OCI-LY1 (cell line): ENCODE data around the gene SP8.

ENCODE experiments used
- CTCF ChIP-seq: fragments of 200-600 bp; sonication (generic), shearing (Covaris generic); IDR thresholded peaks from 2 replicates; pipeline ENCODE4 v1.5.1; 2017; ENCODE audit warnings: mild to moderate bottlenecking, antibody characterized with exemption, low read length, moderate library complexity, mixed read lengths
- EZH2 ChIP-seq: fragments of 200-600 bp; sonication (generic), shearing (Covaris generic); IDR thresholded peaks from 2 replicates; pipeline ENCODE4 v1.8.0; 2017; ENCODE audit warnings: borderline replicate concordance, mixed run types, mild to moderate bottlenecking, antibody characterized with exemption, low read length, moderate library complexity, mixed read lengths

DNA sequence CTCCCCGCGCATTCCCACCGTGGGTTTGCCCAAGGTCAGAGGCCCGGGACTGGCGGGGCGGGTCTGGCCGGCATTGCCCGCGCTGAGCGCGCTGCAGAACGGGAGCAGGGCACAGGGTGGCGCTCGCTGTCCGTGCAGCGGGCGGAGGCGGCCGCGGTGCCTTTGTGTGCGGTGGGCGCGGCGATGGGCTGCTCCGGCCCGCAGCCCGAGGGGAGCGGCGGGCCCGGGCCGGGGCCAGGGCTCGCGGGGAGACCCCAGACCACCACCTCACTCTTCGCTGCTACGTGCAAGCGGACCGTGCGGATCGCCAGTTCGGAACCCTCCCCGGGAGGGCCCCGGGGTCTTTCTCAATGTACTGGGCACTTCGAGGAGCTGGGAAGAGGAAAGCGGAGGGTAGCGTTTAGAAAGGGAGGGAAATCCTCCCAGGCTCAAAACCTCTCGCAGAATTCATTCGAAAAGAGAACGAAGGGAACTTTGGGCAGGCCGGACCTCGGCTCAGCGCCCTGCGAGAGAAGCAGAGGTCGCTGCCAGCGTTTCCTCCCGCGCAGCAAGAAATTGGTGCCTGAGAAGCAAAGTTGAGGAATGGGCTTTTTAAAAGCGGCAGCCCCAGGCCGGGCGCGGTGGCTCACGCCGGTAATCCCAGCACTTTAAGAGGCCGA is 8.5 kb downstream of the SP8 start:
- TF ChIP-seq CTCF (no peak), EZH2 (no peak)
